PFSK-1 (cell line): ENCODE measurements around the gene TEX44.

Experiments used
- POLR2AphosphoS5 ChIP-seq: IDR thresholded peaks from 2 replicates; pipeline ENCODE4 v1.6.1; 2012; ENCODE audit warnings: low read depth, mild to moderate bottlenecking, control low read depth, low read length, moderate library complexity
- TAF1 ChIP-seq: IDR thresholded peaks from 2 replicates; pipeline ENCODE4 v1.6.1; 2012; ENCODE audit warnings: low read length, control low read depth, borderline replicate concordance; ENCODE audit not compliant: insufficient read depth
- TF ChIP-seq, protein P1 (sequence below), 2 experiments: IDR thresholded peaks; 2 replicates each; pipeline versions ENCODE4 v1.6.1 to v1.8.0; 2011 to 2012; ENCODE audit warnings: low read depth in 2 of 2, low read length in 2 of 2, control low read depth in 1 of 2, inconsistent platforms in 1 of 2, mild to moderate bottlenecking in 1 of 2, moderate library complexity in 1 of 2; ENCODE audit not compliant: insufficient read depth in 1 of 2

DNA sequence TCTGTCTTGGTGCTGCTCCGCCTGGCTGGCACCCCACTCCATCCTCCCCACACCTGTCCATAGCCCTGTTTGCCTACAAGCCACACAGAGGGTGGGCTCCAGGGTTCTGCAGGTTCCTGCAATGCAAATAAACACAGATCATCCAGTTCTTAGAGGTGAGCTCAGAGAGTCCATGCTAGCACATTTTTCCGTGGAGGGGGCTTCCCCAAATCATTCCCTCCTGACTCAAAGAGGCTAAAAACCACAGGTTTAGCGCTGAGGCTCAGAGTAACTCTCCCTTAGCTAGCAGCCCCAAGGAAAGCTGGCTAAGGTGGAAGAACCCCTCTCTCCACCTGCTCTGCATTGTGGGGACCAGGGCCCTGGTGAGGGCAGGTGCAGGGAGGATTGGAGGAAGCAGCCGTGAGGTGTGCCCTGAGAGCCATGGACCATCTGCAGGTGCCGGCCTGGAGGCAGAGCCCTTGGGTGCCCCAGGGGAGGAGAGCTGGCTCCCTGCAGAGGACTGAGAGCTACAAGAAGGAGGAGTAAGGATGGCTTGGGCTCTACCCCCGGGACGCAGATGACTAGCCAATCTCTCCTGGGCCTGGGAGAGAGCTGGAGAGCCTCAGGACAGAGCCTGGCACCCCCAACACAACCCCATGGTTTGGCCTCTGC lies 23.8 kb upstream of the TEX44 start:
- TF ChIP-seq TAF1, result no peak
- no peak for TF ChIP-seq POLR2AphosphoS5
- TF ChIP-seq, protein P1, sequence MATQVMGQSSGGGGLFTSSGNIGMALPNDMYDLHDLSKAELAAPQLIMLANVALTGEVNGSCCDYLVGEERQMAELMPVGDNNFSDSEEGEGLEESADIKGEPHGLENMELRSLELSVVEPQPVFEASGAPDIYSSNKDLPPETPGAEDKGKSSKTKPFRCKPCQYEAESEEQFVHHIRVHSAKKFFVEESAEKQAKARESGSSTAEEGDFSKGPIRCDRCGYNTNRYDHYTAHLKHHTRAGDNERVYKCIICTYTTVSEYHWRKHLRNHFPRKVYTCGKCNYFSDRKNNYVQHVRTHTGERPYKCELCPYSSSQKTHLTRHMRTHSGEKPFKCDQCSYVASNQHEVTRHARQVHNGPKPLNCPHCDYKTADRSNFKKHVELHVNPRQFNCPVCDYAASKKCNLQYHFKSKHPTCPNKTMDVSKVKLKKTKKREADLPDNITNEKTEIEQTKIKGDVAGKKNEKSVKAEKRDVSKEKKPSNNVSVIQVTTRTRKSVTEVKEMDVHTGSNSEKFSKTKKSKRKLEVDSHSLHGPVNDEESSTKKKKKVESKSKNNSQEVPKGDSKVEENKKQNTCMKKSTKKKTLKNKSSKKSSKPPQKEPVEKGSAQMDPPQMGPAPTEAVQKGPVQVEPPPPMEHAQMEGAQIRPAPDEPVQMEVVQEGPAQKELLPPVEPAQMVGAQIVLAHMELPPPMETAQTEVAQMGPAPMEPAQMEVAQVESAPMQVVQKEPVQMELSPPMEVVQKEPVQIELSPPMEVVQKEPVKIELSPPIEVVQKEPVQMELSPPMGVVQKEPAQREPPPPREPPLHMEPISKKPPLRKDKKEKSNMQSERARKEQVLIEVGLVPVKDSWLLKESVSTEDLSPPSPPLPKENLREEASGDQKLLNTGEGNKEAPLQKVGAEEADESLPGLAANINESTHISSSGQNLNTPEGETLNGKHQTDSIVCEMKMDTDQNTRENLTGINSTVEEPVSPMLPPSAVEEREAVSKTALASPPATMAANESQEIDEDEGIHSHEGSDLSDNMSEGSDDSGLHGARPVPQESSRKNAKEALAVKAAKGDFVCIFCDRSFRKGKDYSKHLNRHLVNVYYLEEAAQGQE (IDR thresholded peaks at IDR 0.05; ENCODE audit: insufficient read depth in 1 of 2, low read depth in 2 of 2, low read length in 2 of 2), result no peak
